Tibial nerve (tissue), 4 donors: Measurements from ENCODE around the gene BMP2K.

ENCODE experiments used
- CTCF ChIP-seq, 5 experiments: fragments of 200-600 bp in 3 of 5; fragments of 450-650 bp in 2 of 5; sonication (generic) in 3 of 5; IDR thresholded peaks; one replicate each; pipeline ENCODE4 v1.5.1; 2016 to 2019; ENCODE audit warnings: antibody characterized with exemption in 5 of 5, mild to moderate bottlenecking in 3 of 5, moderate library complexity in 2 of 5
- EP300 ChIP-seq, 2 donors: sonication (generic); formaldehyde crosslinking; IDR thresholded peaks; one replicate each; pipeline ENCODE4 v1.6.1; 2017; ENCODE audit warnings: antibody characterized with exemption in 2 of 2, mild to moderate bottlenecking in 1 of 2
- POLR2A ChIP-seq, 2 donors: fragments of 450-650 bp; IDR thresholded peaks; one replicate each; pipeline ENCODE4 v1.6.1; 2017; ENCODE audit warnings: antibody characterized with exemption in 2 of 2, mild to moderate bottlenecking in 2 of 2, moderate library complexity in 2 of 2

GRCh38 chr4:78863991-78864390 lies 87.8 kb downstream of the BMP2K start:
- TF ChIP-seq CTCF (IDR thresholded peaks at IDR 0.05) = no peak
- no peak for TF ChIP-seq POLR2A (IDR thresholded peaks at IDR 0.05)
- no peak for TF ChIP-seq EP300 (IDR thresholded peaks at IDR 0.05)
